HG03095 (cell line): ENCODE results near the gene DET1.
"Not testable (repeated sequence)": the region's sequence is repeated elsewhere in the genome, so short reads cannot be mapped to it uniquely, and the experiment has no call there.

Experiments used
- ATAC-seq: cut with Tn5 transposase; IDR thresholded peaks from one replicate; pipeline ENCODE4 v1.9.1; 2021; ENCODE audit warnings: moderate library complexity; ENCODE audit not compliant: unreplicated experiment

Gene DET1

DNA sequence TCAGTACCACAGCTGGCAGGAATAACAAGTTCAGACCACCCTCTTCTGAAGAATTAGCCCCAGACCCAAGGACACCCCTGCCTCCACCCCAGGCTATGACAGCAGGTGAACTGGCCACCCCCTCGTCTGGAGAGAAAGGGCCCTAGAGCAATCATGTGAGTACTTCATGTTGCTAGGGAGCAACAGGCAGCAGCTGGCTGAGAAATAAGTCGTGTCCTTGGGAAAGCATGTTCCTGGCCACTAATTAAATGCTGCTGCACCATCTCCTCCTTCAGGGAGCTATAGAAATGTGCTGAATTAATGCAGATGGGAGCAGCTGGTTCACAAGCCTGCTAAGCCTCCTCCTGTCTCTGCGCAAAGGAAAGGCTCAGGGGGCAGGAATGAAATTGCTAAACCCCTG, 47.5 kb downstream of the DET1 start:
- ATAC-seq, result no peak

DNA sequence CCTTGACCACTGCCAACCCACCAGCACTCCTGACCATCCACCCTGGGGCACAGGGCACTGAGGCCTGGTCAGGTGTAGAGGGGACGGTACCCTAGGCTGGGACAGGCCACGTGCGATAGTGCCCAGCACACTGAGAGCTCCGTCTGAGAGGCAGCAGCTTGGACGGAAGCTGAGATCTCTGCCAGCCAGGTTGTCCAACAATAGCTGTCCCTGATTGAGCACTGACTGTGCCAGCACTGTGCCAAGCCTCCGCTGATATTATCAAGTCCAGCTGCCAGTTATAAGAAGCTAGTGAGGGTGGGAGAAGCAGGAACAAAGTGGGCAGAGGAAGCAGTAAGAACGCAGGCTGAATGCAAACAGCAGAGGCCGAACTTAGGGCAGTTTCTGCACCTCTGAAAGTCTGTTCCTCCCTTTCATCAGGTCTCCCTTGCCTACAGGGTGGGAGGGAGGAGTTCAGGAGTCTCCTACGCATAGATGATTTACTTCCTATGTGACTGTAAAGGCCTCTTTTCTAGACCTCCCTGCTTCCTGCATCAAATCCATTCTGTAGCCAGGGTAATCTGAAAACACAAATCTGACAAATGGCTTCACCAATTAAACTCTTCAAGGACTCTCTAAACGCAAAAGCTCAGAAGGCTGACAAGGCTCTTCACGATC, 49.2 kb downstream of the DET1 start:
- ATAC-seq, result no peak

DNA sequence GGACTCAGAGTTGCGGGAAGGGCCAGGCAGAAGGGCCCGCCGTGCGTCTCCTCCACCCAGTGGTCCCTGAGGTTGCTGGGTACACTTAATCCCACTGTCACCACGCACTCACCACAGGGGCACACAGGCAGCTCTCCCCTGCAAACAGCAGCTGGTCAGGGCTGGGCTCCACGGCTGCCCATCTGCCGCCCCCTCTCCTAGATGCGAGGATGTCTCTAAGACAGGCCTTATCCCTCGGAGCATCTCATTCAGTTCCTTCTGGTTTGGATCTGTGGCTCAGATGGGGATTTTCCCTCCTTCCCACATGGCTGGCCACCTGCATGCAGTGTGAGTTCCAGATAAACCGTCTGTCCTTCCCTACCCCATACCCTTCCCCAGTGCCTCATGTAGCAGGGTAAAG, 52.6 kb downstream of the DET1 start:
- ATAC-seq, result no peak

DNA sequence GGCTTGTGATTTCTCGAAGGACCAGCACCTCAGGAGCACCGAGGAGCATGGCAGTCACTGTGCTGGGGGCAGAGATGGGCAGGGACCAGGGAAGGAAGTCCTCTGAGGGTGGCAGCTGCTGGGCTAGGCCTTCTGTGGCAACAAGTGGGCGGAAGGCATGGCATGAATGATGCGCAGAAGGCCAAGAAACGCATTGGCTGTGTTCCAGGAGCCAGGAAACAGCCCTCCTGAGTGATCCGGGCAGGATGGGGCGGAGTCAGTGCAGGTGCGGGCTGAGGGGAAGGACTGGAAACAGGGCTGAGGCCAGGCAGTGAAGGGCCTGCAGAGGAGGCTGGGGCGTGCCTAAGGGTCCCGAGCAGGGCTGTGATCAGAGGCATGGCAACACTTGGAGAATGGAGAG, 55.3 kb downstream of the DET1 start:
- no peak for ATAC-seq

DNA sequence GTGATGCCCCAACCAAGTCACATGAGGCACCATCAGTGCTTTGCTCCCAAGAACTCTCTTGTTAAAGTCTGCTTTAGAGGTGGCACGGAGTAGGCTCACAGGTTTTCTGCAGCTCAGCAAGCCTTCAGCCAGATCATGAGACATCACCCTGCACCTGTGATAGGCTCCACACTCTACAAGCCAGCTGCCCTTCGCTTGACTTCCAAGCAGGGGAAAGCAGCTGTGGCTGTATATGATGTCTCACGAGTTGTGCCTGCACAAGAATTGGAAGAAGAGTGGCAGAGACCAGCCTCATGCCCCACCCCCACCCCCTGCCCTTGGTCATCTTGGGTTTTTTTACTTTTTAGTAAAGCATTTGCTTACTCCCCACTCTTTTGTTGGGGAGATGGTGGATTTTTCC, 56.4 kb downstream of the DET1 start:
- no peak for ATAC-seq

DNA sequence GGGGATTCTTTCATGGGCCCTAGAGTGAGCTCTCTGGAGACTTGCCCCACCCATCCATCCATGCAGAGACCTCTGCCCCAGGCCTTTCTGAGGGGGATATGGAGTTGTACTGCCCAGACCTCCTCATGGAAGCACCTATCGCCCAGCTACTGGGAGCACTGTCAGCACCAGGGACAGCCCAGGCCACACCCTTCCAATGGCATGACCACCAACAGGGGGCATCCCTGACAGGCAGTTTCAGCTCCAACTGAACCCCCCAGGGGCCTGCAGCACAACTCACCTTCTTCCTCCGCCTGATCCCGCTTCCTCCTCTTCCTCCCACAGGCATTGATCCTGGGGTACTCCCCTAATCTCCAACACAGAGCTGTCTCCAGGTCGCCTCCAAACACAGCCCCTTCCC, 57.2 kb downstream of the DET1 start:
- no peak for ATAC-seq

DNA sequence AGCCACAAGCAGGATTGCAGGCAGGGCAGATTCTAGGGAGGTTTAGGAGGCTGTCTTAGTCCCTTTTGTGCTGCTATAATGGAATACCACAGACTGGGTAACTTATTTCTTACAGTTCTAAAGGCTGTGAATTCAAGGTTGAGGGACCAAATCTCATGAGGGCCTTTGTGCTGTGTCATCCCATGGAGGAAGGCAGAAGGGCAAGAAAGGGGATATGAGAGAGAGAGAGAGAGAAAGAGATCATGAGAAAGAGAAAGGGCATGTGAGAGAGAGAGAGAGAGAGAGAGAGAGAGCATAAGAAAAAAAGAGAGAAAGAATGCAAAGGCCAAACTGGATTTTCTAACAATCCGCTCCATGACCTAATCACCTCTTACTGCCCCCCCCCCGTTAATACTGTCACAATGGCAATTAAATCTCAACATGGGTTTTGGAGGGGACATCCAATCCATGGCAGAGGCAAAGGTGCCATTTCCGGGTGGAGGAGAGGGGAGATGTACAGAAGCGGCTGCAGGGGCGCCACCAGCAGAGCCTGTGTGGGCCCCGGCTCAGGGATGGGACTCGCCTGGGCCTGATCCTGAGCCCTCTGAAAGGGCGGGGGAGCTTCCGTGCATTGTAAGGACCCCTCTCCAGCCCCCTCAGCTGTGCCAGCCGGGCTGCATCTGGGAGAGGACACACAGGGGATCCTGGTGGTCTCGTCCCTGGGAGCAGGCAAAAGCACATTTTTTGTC, 58.5 kb downstream of the DET1 start:
- ATAC-seq, result no peak

DNA sequence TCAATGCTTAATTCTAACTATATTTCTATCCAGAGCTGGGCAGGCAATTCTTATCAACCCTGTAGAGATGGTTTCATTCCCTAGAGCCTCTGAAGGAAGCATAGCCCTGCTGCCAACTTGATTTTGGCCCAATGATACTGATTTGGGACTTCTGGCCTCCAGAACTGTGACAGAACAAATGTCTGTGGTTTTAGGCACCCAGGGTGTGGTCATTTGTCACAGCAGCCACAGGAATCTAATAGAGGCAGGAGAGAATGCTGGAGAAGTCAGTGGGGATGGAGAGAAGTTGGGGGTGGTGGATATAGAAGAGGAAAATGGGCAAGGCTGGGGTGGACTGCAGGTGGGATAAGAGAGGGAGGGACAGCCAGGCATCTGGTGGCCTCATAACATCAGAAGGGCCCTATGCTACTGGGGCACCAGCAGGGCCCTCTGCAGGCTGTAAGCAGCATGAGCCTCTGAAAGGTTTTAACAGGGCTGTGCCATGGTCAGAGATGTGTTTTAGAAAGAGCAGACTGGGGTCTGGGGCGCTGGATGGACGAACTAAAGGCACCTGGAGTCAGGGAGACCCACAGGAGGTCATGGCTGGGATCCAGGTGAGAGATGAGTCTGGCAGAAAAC, 59.2 kb downstream of the DET1 start:
- no peak for ATAC-seq

DNA sequence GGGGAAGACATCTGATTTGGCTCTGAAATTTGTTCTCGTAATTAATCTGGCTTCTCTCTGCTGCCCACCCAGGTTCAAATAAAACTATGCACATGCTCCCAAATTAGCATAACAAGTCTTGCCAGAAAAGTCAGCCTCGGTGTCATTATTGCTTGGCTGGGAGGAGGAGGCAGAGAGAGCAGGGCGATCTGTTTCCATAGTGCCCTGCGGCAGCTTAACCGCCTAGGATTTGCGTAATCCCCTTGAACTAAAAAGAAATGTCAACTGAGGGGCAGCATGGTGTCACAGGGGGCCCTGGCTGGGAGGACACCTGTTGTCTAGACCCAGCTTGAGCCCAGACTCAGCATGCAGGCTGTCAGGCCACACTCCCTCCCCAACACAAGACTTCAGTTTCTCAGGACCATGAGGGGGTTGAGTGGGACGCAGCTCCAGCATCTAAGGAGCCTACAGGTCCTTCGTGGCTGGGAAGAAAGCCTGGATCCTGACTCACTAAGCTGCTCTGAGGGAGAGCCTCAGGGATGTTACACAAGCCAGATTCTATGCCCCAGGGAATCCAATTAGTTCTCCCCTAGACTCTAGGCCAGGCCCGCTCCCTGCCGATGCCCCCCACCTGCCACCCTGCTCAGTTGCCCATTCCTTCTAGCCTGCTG, 61.7 kb downstream of the DET1 start:
- no peak for ATAC-seq

DNA sequence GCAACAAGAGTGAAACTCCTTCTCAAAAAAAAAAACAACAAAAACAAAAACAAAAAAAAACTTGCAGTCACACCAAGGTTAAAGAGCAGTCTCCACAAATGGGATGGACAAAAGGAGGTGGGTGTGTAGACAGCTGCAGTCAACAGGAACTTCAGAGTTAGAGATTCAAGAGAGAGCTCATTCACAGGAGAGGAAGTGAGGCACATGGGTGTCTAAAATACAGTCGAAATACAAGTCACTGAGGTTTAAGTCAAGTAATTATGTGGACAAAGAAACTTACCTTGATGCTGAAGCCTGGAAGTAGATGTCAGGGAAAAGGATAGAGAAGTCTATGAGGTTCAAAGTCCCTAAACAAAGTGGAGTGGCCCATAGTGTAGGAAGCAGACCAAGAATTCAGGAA, 64.2 kb downstream of the DET1 start:
- no peak for ATAC-seq

DNA sequence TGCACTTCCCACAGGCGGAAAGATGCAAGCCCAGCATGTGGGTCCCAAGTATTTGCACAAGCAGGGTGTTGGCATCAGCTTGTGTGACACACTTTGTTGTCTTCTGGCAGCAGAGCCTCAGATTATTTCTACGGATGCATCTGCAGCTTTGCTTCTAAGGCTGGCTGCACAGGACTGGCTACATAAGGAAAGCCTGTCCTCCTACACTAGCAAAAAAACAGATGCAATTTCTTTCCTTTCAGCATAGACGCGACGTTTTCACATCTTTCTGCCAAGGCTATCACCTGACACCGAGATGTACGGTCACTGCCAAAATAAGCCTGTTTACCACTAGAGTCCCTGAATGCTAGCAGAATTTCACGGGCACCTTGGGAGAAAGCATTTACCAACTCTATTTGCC, 65.5 kb downstream of the DET1 start:
- no peak for ATAC-seq

DNA sequence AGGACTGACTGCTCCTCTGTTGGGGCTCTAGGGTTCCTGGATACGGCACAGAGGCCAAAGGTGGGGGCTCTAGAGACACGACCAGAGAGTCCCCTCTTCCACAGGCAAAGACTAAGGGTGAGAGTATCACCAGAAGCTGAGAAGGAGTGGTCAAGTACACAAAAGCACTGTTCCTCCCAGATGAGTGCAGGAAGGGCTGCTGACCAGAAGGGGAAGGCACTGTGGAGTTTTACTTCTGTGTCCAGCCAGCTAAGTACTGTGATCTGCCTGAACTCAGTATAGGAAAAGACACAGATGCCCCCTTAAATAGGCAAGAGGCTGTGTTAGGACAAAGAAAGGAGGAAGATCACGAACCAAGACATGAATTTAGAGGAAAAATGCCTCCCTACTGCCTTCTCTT, 67.3 kb downstream of the DET1 start:
- ATAC-seq, result no peak

DNA sequence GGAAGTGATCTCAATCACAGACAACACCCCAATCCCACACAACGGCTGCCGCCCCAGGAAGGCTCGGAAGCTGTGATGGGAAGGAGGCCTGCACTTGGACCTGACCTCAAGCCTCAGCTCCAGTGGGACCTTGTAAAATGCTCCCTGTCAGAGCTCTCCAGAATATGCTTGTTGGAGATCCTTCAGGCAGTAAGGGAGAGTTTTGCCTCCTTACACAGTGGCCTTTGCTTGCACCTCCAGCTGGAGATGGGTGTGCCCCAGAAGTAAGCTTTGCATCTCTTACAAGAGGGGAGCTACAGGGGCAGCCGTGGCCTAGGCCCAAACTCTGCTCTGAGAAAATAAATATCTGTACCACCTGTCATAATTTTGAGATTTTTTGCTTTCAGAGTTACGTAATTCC, 68.6 kb downstream of the DET1 start:
- ATAC-seq, result no peak

DNA sequence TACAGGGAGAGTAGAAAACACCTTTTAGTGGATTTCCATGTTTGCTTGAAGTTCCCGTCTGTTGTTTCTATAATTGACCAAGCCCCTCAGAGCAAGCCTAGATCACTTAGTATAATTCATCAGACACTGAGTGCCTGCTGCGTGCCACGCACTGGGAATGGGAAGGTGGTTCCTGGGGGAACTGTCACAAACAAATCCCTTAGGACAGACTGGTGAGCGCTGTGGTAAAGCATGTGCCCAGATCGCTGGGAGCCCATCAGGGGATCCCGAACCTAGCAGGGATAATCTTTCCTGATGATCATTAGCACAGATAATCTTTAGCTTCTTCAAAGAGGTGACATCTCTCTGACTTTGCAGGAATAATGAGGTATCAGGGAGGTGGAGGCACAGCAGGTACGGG, 69.4 kb downstream of the DET1 start:
- ATAC-seq, result no peak

DNA sequence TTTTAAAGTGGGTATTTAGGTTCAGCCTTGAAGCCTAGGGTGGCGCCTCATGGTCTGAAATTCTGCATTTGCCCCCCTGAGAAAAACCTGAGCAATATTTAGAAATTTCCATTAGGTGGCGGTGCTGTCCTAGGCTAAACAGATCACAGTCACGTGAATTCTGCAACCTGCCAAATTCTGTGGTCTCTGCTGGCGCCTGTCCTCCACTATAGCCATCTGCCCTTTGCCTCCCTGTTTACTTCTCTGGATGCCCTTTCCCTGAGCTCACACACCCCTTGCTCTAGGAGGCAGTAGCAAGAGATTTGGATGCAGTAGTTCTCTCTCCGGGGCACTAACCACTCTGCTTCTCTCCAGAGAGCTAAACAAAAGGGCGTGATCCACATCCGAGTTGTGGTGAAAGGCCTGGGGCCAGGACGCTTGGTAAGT, 69.8 kb downstream of the DET1 start:
- ATAC-seq, result no peak

DNA sequence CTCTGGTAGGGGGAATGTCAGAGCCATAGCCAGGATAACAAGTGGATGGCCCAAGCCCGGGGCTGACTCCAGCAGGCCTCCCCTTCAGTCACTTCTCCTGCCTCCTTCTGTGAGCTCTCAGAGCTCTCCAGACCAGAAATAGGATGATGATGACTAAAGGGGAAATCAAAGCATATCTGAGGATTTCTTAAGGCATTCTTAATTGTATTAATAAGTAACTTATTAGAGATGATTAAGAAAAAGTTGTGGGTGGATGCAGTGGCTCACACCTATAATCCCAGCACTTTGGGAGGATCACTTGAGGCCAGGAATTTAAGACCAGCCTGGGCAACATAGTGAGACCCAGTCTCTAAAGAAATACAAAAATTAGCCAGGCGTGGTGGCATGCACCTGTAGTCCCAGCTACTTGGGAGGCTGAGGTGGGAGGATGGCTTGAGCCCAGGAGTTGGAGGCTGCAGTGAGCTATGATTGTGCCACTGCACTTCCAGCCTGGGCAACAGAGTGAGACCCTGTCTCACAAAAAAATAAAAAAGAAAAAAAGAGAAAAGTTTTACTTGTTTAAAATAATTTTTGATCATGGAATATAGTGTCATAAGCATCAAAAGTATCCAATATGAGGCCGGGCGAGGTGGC, 72.7 kb downstream of the DET1 start:
- not testable (repeated sequence) for ATAC-seq

DNA sequence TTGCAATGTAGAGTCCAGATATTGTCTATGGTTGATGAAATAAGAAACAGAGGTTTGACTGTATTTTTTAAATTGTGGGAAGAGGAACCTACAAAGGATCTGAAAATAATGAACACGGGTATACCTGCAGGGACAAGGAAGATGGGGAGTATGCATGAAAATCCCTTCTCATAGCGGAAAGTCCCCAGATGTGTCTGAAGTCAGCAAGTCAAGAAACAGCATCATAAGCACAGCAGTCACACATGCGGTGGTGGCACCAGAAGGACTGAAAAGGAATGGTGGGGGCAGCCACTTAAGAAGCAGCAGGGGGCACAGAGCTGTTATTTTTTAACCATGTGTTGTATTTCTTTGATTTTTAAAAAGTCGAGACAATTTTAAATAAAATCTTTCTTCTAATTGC, 74.3 kb downstream of the DET1 start:
- ATAC-seq, result no peak

DNA sequence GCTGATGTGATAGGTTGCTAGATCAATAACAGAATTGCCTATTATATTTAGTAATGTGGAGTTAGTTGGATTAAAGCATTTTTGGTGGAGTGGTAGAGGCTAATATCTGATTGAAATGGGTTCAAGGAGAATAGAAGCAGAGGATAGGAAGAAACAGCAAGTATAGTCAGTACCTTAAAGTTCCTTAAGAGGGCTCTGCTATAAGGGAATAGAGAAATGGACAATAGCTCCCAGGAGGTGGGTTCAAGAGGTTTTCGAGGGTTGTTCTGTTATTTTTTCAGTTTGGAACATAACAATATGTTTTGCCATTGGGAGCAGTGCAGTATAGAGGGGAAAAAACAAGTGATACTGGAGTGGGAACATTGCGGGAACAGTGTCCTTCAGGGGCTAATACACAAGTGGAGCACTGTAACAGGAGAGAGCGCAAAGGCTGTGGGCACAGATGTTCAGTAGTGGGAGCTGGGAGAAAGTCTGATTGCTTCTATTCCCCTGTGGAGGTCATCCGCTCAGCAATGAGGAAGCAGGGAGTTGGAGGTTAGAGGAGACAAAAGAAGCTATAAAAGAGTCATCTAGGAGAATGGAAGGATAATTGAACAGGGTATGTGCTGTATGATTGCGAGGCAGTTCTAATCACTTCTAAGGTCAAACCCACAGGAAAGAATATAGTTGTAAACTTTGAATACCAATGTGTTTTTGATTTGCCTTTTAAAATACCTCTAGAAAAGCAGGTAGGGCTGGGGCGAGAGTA, 75.7 kb downstream of the DET1 start:
- no peak for ATAC-seq

DNA sequence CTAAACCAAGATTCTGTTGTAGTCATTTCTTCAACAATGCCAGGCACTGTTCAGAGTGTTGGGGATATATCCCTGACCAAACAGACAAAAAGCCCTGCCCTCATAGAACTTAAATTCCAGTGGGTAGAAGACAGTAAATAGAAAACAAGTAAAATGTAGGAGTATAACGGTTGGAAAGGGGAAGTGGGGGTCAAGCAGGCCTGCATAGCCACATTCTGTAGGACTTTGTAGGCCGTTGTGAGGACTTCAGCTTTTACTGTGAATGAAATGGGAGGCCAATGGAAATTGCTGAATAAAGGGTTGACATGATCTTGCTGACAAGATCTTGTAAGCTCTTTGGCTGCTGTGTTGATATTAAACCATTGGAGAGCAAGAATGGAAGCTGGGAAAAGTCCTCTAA, 77.2 kb downstream of the DET1 start:
- no peak for ATAC-seq

DNA sequence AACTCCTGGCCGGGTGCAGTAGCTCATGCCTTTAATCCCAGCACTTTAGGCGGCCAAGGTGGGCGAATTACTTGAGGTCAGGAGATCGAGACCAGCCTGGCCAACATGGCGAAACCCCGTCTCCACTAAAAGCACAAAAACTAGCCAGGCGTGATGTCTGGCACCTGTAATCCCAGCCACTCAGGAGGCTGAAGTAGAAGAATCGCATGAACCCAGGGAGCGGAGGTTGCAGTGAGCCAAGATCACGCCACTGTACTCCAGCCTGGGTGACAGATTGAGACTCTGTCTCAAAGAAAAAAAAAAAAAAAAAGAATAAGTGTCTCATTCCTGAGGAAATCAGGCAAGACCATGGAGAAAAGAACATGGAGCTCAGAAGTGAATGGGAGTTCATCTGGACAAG, 77.8 kb downstream of the DET1 start:
- not testable (repeated sequence) for ATAC-seq
